Testis (tissue), 2 donors: ENCODE measurements around the gene TRIB2.

Source experiments
- POLR2A ChIP-seq: fragments of 450-650 bp; IDR thresholded peaks from one replicate; pipeline ENCODE4 v1.6.1; 2017; ENCODE audit warnings: antibody characterized with exemption, mild to moderate bottlenecking, moderate library complexity
- TF ChIP-seq, protein P1 (sequence below), 3 experiments: fragments of 450-650 bp in 2 of 3; fragments of 200-600 bp in 1 of 3; sonication (generic) in 1 of 3; IDR thresholded peaks; one replicate each; pipeline ENCODE4 v1.5.1; 2016 to 2019; ENCODE audit warnings: antibody characterized with exemption in 3 of 3, mild to moderate bottlenecking in 2 of 3, moderate library complexity in 1 of 3

- TF ChIP-seq, protein P1, sequence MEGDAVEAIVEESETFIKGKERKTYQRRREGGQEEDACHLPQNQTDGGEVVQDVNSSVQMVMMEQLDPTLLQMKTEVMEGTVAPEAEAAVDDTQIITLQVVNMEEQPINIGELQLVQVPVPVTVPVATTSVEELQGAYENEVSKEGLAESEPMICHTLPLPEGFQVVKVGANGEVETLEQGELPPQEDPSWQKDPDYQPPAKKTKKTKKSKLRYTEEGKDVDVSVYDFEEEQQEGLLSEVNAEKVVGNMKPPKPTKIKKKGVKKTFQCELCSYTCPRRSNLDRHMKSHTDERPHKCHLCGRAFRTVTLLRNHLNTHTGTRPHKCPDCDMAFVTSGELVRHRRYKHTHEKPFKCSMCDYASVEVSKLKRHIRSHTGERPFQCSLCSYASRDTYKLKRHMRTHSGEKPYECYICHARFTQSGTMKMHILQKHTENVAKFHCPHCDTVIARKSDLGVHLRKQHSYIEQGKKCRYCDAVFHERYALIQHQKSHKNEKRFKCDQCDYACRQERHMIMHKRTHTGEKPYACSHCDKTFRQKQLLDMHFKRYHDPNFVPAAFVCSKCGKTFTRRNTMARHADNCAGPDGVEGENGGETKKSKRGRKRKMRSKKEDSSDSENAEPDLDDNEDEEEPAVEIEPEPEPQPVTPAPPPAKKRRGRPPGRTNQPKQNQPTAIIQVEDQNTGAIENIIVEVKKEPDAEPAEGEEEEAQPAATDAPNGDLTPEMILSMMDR (IDR thresholded peaks at IDR 0.05) = no peak
- TF ChIP-seq POLR2A = no peak
Measured at GRCh38 chr2:12726271-12726670, 9.5 kb downstream of the TRIB2 start.
